HS-5 (cell line): Measurements from ENCODE around the gene PGP.

Experiments
- DNase-seq: peaks from one replicate; pipeline ENCODE4 v3.0.0-alpha.2; 2012; ENCODE audit warnings: low read depth

Gene PGP

DNA sequence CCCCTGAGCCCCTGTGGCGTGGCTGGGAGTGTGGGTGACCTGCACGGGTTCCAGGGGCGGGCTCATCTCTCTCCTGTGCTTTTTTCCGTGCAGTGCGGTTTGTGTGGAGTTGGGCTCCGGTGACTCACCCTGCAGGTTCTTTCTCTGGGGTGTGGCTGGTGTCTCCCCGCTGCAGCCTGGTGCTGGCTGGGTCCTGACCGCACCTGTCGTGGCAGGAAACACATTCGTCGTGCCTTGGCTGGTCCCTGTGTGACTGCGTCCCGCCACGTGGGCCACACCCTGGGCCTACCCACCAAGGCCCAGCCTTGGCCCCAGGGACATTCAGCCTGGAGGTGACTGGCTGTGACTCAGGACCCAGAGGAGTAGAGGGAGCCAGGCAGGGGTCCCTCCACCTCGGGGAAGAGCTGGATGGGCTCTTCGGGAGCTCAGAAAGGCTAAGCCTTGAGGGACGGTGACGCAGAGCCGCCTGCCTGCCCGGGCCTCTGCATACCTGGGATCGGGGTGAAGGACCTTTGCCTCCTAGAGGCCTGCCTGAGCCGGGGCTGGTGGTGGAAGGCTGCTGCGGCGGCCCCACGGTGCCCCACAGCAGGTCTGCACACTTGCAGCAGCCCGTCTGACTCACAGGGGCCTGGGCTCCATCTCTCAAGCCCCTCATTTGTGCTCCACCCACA, 51.3 kb downstream of the PGP start:
- DNase-seq, result no peak

DNA sequence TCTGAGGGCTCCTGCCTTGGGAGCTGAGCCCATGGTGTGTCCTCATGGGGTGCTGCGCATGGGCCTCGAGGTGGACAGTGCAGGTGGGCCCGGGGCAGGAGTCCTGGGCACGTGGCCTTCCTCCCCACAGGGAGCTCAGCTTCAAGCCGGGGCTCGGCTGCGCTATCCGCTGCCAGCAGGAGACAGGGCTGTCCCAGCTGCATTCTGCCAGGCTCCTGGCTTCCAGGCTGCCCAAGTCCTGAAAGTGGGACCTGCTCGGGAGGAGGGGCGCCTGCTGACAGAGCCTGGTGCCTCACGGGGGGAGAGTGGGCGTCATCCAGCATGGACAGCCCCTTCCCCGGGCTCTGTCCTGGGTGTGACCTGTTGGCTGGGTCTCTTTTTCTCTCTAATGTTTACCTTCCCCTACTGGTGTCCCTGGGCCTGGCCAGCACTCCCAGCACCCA, 51.9 kb downstream of the PGP start:
- no peak for DNase-seq

DNA sequence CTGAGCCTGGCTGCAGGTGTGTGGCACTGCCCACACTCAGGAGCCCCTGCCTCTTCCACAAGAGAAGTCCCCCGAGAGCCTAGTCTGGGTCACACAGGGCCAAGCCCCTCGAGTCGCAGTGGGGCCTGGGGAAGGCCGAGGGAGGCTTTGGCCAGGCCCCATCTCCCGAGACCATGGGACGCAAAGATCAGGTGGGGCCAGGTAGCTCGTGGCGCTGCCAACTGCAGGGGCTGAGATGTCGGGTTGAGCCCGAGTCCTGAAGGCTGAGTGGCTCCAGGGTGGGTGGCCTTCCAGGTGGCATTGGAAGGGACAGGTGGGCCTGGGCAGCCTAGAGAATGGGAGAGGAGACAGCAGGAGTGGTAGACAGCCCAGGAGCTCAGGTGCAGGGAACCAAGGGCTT, 52.7 kb downstream of the PGP start:
- no peak for DNase-seq
